ENCODE results near the gene LMOD2. TPM values are rescaled to one million over a fixed set of nuclear protein-coding genes. Genes with fewer than 3 reads are reported as not detected.

LMOD2 gene
- polyA plus RNA-seq, 3 donors = 0.09 TPM; not detected in 2

DNA sequence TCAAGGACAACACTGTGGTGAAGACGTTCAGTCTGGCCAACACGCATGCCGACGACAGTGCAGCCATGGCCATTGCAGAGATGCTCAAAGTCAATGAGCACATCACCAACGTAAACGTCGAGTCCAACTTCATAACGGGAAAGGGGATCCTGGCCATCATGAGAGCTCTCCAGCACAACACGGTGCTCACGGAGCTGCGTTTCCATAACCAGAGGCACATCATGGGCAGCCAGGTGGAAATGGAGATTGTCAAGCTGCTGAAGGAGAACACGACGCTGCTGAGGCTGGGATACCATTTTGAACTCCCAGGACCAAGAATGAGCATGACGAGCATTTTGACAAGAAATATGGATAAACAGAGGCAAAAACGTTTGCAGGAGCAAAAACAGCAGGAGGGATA is 6.6 kb downstream of the LMOD2 start:
- Mint-ChIP-seq H3K36me3 (no peaks in the 10 kb centered on the region), H3K9me3 (peaks cover 0 to 3% (median 0%) of the 10 kb centered on the region in 7 donors), H3K4me3 (no peak overlapping the region), H3K27ac (peak overlapping the region in 1 of 7 donors; percentile 18), H3K4me1 (peaks cover 2% of the 10 kb centered on the region), H3K27me3 (ENCODE audit: low read depth in 3 of 3) (peaks cover 0 to 5% (median 4%) of the 10 kb centered on the region in 3 donors)
- Histone ChIP-seq H3K4me3 (replicated peaks in 1 of 3; ENCODE audit: low read depth in 2 of 3, low read length in 3 of 3) (no peak overlapping the region), H3K4me2 (replicated peaks; ENCODE audit: extremely low read depth, low read length, poor library complexity, severe bottlenecking) (no peak overlapping the region), H2AFZ (ENCODE audit: insufficient read depth, low read depth, low read length, poor library complexity, severe bottlenecking) (no peak overlapping the region), H3K36me3 (replicated peaks in 1 of 2; ENCODE audit: control insufficient read depth in 1 of 2, insufficient read depth in 2 of 2, low read length in 2 of 2) (no peaks in the 10 kb centered on the region), H3K79me2 (ENCODE audit: insufficient read depth, low read length) (no peaks in the 10 kb centered on the region), H3K9me3 (replicated peaks in 1 of 2; ENCODE audit: control insufficient read depth in 1 of 2, insufficient read depth in 1 of 2, low read length in 2 of 2) (no peaks in the 10 kb centered on the region), H3K9ac (ENCODE audit: insufficient read depth, low read length, poor library complexity, severe bottlenecking) (no peak overlapping the region), H3K27ac (ENCODE audit: low read depth in 1 of 2, low read length in 2 of 2) (no peak overlapping the region), H3K27me3 (ENCODE audit: control insufficient read depth in 2 of 2, insufficient read depth in 2 of 2, low read length in 2 of 2) (peaks cover 0 to 3% of the 10 kb centered on the region in 2 donors), H4K20me1 (ENCODE audit: insufficient read depth, low read length) (no peaks in the 10 kb centered on the region), H3K4me1 (ENCODE audit: control insufficient read depth in 1 of 2, insufficient read depth in 2 of 2, low read length in 2 of 2) (no peaks in the 10 kb centered on the region)
- intact Hi-C loops (cut with micrococcal nuclease) = no loop called here
- no peak for DNase-seq
- TF ChIP-seq, protein P1, sequence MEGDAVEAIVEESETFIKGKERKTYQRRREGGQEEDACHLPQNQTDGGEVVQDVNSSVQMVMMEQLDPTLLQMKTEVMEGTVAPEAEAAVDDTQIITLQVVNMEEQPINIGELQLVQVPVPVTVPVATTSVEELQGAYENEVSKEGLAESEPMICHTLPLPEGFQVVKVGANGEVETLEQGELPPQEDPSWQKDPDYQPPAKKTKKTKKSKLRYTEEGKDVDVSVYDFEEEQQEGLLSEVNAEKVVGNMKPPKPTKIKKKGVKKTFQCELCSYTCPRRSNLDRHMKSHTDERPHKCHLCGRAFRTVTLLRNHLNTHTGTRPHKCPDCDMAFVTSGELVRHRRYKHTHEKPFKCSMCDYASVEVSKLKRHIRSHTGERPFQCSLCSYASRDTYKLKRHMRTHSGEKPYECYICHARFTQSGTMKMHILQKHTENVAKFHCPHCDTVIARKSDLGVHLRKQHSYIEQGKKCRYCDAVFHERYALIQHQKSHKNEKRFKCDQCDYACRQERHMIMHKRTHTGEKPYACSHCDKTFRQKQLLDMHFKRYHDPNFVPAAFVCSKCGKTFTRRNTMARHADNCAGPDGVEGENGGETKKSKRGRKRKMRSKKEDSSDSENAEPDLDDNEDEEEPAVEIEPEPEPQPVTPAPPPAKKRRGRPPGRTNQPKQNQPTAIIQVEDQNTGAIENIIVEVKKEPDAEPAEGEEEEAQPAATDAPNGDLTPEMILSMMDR (IDR thresholded peaks at IDR 0.05) = no peak
- WGBS (ENCODE audit: insufficient coverage) = 98% methylated on average over 11 of the region's 15 CpGs

DNA sequence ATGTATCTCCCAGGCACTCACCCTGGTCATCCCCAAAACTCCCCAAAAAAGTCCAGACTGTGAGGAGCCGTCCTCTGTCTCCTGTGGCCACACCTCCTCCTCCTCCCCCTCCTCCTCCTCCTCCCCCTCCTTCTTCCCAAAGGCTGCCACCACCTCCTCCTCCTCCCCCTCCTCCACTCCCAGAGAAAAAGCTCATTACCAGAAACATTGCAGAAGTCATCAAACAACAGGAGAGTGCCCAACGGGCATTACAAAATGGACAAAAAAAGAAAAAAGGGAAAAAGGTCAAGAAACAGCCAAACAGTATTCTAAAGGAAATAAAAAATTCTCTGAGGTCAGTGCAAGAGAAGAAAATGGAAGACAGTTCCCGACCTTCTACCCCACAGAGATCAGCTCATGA is 7.1 kb downstream of the LMOD2 start:
- TF ChIP-seq, protein P1 (IDR thresholded peaks at IDR 0.05) = no peak
- Mint-ChIP-seq H3K36me3 (no peaks in the 10 kb centered on the region), H3K4me1 (peaks cover 2% of the 10 kb centered on the region), H3K27me3 (ENCODE audit: low read depth in 3 of 3) (peaks cover 0 to 5% (median 4%) of the 10 kb centered on the region in 3 donors), H3K27ac (peak overlapping the region in 1 of 7 donors; percentile 7), H3K9me3 (peaks cover 0 to 3% (median 0%) of the 10 kb centered on the region in 7 donors), H3K4me3 (no peak overlapping the region)
- Histone ChIP-seq H3K79me2 (ENCODE audit: insufficient read depth, low read length) (no peaks in the 10 kb centered on the region), H3K4me1 (ENCODE audit: control insufficient read depth in 1 of 2, insufficient read depth in 2 of 2, low read length in 2 of 2) (no peaks in the 10 kb centered on the region), H3K27me3 (ENCODE audit: control insufficient read depth in 2 of 2, insufficient read depth in 2 of 2, low read length in 2 of 2) (peaks cover 0 to 3% of the 10 kb centered on the region in 2 donors), H3K9me3 (replicated peaks in 1 of 2; ENCODE audit: control insufficient read depth in 1 of 2, insufficient read depth in 1 of 2, low read length in 2 of 2) (no peaks in the 10 kb centered on the region), H3K4me3 (replicated peaks in 1 of 3; ENCODE audit: low read depth in 2 of 3, low read length in 3 of 3) (no peak overlapping the region), H3K9ac (ENCODE audit: insufficient read depth, low read length, poor library complexity, severe bottlenecking) (no peak overlapping the region), H2AFZ (ENCODE audit: insufficient read depth, low read depth, low read length, poor library complexity, severe bottlenecking) (no peak overlapping the region), H4K20me1 (ENCODE audit: insufficient read depth, low read length) (no peaks in the 10 kb centered on the region), H3K27ac (ENCODE audit: low read depth in 1 of 2, low read length in 2 of 2) (no peak overlapping the region), H3K36me3 (replicated peaks in 1 of 2; ENCODE audit: control insufficient read depth in 1 of 2, insufficient read depth in 2 of 2, low read length in 2 of 2) (no peaks in the 10 kb centered on the region), H3K4me2 (replicated peaks; ENCODE audit: extremely low read depth, low read length, poor library complexity, severe bottlenecking) (no peak overlapping the region)
- intact Hi-C loops (cut with micrococcal nuclease) = no loop called here
- DNase-seq = no peak
- WGBS (ENCODE audit: insufficient coverage) = 100% methylated on average over 1 of the region's 3 CpGs
